DOHH2 (cell line): ENCODE results near the gene SLC2A4.

ENCODE experiments used
- CTCF ChIP-seq: fragments of 200-600 bp; sonication (generic); IDR thresholded peaks from one replicate; pipeline ENCODE4 v1.5.1; 2014; ENCODE audit warnings: antibody characterized with exemption, mild to moderate bottlenecking, low read depth, low read length; ENCODE audit not compliant: poor library complexity, severe bottlenecking
- EZH2phosphoT487 ChIP-seq: fragments of 200-600 bp; sonication (generic); IDR thresholded peaks from 2 replicates; pipeline ENCODE4 v1.6.1; 2017; ENCODE audit warnings: borderline replicate concordance, mild to moderate bottlenecking, antibody characterized with exemption, low read length, moderate library complexity, mixed read lengths

GRCh38 chr17:7328840-7329373 lies 47.4 kb downstream of the SLC2A4 start, which contains the start of gene NEURL4:
- no peak for TF ChIP-seq CTCF
- no peak for TF ChIP-seq EZH2phosphoT487
